ENCODE measurements around the gene SLC45A2. TPM values are rescaled to one million over a fixed set of nuclear protein-coding genes. Genes with fewer than 3 reads are reported as not detected.
A peak's percentile ranks its signal among the peaks of the same experiment; 100 is the strongest.

The SLC45A2 gene
- total and polyA plus RNA-seq, 9 of the 15 experiments (the other 6 are each of a cell fraction or from before 2014, with no cell fraction given), result 0.03 to 0.29 (median 0.14) TPM; not detected in 4

- TF ChIP-seq REST (IDR thresholded peaks at IDR 0.05; ENCODE audit: borderline replicate concordance) (peak; percentile 37; the same call in 1 of the 2 replicates), REST (CRISPR knock-in tag; IDR thresholded peaks at IDR 0.05; ENCODE audit: low read depth) (no peak), FOXK2 (conservative IDR thresholded peaks at IDR 0.05 in 1 of 2, IDR thresholded peaks at IDR 0.05 in 1 of 2; ENCODE audit: low read depth in 2 of 2) (no peak), EP300 (IDR thresholded peaks at IDR 0.05; ENCODE audit: low read length) (no peak), MEF2A (IDR thresholded peaks at IDR 0.05; ENCODE audit: control insufficient read depth, low read depth, low read length) (no peak), DEAF1 (CRISPR knock-in tag; IDR thresholded peaks at IDR 0.05) (0 out of 2 replicates have a peak, but pooled peaks have one; percentile 34)
These were observed 14.7 kb downstream of the SLC45A2 start (continued) for GRCh38 chr5:33969572-33970452.

Data from K562 (cell line).